ENCODE data around the gene DMXL1.

DNA sequence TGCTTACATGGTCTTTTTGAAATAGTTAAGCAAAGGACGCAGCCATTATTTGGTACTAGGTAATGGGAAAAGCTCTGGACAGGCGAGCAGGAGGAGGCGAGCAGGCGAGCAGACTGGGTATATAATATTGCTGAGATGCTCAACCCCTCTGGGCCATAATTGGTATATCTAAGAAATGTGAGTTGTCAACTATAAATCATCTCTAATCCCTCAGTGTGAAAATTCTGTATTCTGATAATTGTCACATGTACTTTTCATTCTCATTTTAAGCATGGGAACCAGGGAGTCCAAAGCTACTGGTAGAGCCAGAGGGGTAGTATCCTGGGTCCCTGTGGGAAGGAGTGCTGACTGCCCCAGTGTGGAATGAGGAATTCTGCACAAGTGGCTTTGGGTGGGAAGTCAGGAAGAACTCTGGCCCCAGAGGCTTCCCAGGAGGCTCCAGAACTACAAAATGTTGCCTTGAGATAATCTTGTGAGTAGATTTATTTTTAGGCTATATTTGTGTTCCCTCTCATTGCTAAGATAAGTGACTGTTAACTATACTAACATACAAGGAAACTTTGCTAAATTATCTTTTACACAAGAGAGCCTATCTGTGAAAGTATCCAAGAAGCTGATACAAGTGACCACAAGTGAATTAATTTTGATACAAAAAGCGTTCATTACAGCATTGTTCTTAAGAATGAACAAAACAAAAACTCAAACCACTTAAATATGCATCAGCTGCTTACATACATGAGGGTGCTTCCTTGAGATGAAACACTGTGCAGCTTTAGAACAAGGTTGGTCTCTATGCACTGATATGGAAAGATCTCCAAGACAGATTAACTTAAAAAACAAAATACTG, 214.4 kb downstream of the DMXL1 start:
- TF ChIP-seq, protein P1, sequence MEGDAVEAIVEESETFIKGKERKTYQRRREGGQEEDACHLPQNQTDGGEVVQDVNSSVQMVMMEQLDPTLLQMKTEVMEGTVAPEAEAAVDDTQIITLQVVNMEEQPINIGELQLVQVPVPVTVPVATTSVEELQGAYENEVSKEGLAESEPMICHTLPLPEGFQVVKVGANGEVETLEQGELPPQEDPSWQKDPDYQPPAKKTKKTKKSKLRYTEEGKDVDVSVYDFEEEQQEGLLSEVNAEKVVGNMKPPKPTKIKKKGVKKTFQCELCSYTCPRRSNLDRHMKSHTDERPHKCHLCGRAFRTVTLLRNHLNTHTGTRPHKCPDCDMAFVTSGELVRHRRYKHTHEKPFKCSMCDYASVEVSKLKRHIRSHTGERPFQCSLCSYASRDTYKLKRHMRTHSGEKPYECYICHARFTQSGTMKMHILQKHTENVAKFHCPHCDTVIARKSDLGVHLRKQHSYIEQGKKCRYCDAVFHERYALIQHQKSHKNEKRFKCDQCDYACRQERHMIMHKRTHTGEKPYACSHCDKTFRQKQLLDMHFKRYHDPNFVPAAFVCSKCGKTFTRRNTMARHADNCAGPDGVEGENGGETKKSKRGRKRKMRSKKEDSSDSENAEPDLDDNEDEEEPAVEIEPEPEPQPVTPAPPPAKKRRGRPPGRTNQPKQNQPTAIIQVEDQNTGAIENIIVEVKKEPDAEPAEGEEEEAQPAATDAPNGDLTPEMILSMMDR (IDR thresholded peaks at IDR 0.05), result no peak
- no peak for TF ChIP-seq POLR2A (IDR thresholded peaks at IDR 0.05)
